Activated naive CD4-positive, alpha-beta T cell treated with Interleukin-2 at 50 U/mL for 16 hours (primary cell): ENCODE data around the gene AATF.
"Not testable (repeated sequence)": the region's sequence is repeated elsewhere in the genome, so short reads cannot be mapped to it uniquely, and the experiment has no call there.

Experiments used
- DNase-seq: peaks from one replicate; pipeline ENCODE4 v3.0.0-alpha.2; 2020

The AATF gene

DNA sequence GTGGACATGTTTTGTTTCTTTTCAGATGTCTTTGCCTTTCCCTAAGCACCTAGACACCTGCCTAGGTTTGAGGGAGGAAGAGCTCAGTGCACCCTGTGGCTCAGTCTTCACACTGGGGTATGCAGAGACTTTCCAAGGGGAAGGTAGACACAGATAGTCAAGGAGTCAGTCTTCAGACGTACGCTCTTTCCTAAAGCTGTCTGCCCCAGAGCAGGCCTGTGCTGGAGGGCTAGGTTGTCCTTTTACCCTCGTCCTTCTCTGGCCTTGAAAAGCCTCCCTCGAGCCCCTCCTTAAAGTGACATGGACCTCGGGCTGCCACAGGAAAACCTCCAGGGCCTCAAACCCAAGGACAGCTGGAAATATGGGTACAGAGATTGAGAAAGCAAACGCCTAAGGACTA lies 103.7 kb downstream of the AATF start:
- DNase-seq, result no peak

DNA sequence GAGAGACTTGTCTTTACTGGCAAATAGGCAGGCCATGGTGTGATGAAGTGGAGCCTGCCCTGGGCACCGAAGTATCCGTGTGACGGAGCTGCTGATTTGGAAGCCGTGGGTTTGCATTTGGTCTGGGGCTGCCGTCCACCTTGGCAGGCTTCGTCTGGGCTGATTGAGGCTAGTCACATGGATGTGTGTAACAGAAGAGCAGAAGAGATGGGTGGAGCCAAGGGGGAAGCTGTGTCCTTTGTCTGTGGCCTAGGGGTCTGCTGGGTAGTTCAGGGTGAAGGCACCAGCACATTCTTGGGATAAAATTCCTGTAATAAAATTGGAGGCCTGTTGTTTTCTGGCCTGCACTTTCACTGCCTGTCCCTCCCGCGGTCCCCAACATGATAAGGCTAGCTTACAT lies 106.1 kb downstream of the AATF start:
- no peak for DNase-seq

DNA sequence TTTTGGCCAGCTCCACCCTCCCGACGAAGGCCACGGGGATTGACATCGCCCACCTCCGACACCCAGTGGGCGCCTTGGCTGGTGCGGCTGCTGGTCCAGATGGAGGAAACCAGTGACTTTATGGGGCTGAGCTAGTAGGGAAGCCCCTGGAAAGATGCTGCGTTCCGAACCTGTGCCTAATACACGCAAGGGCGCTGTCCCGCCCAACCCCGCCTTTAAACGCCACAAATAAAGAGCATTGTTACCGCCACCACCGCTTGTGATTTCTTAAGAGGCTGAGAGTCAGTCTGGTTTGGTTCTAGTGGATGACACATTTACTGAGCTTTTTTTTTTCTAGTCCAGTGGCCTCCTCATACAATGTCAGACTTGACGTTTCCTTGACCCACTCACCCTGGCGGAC lies 107.9 kb downstream of the AATF start:
- DNase-seq, result no peak

DNA sequence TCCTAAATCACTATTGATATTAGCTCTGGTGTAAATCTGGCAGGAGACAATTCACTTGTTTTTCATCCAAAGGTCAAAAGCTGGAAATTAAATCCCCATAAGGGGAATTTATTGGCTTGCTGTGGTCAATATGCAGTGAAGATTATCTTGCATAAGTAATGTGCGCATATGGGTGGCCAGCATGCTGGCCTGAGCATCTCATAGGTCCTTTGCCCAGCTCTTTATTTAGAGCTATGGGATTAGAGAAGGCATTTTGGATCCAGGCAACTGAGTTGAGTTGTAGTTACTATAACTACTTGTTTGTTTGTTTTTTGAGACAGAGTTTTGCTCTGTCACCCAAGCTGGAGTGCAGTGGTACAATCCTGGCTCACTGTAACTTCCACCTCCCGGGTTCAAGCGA lies 110.7 kb downstream of the AATF start:
- no peak for DNase-seq

DNA sequence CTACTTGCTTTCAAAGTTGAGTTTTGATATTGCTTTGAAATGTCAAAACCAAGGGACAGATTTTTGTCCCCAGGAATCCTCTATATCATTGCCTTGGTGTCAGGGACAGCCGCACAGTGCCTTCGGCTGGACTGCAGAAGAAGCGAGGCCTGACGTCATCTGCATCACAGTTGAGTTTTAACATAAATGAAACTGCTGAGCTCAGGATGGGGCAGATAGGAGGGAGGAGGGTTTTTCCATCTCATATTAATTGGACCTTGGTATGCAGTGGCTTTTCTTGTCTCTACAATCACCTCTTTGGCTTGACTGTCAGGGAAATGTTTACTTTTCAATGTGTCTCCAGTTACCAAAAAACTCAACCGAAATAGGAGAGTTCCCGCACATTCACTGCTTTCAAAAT lies 111.3 kb downstream of the AATF start:
- DNase-seq, result no peak

DNA sequence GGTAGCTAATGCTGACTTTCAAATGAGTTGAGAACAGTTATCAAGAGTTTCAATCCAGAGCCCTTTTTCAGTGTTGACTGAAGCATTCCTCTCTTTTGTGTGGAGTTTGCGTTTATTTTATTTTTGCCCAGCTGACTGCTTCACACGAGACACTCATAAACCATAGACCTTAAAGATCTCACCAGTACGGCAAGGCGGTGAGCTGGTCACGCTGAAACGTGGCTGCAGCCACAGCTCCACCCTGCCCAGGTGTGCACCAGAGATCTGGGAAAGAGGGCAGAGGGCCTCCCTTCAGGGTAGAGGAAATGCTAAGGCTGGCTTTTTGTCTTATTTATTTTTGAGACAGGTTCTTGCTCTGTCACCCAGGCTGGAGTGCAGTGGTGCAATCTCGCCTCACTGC lies 112.2 kb downstream of the AATF start:
- no peak for DNase-seq

DNA sequence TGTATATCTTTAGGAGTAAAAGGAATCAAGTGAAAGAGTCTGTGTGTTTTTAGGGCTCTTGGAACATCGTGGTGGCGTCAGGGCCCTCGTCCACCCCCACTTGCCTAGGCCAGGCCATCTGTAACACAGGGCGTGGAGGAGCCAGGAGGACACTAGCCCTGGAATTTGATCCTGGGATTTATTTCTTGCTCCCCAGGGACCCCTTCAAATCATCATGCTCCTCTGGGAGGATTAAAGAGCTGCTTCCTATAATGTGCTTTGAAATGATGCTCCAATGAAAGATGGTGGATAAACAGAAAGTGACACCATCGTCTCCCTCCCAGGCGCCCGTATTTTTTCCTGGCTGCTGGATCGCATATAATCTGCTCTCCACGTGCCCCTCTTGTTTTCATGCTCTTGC lies 113.3 kb downstream of the AATF start:
- no peak for DNase-seq

DNA sequence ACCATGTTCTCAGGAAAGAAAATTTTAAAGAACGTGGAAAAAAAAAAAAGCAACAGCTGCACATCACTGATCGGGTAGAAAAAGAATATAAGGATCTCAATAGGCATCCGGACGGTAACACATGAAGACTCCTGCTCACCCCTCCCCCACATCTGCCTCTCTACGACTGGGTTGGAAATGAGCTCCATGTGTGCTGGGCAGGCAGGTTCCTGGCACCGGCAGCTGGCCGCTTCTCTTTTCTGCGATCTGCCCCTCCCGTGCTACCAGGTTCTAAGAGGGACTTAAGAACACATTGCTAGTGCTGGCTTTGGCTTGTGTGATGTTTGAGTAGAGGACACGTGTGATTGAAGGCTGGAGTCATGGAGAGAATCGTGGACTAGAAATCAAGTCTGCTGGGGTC lies 115.5 kb downstream of the AATF start:
- DNase-seq, result no peak

DNA sequence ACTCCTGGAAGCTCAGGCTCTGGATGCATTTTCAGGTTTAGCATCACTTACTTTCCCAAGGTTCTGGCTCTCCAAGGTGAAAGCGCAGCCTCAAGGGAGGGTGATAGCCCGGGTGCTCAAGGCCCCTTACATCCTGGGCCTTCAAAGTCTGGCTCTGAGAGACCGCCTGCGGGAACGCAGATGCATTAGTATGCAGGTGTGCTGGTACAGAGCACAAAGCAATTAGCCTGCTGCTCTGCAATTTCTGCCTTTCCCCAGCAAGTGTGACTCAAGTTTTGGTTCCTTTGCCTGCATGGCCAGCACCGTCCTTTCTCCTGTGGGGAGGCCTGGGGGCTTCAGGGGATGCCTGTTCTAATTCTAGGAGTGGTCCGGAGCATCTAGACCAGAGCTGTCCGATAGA lies 116.2 kb downstream of the AATF start:
- DNase-seq, result no peak

DNA sequence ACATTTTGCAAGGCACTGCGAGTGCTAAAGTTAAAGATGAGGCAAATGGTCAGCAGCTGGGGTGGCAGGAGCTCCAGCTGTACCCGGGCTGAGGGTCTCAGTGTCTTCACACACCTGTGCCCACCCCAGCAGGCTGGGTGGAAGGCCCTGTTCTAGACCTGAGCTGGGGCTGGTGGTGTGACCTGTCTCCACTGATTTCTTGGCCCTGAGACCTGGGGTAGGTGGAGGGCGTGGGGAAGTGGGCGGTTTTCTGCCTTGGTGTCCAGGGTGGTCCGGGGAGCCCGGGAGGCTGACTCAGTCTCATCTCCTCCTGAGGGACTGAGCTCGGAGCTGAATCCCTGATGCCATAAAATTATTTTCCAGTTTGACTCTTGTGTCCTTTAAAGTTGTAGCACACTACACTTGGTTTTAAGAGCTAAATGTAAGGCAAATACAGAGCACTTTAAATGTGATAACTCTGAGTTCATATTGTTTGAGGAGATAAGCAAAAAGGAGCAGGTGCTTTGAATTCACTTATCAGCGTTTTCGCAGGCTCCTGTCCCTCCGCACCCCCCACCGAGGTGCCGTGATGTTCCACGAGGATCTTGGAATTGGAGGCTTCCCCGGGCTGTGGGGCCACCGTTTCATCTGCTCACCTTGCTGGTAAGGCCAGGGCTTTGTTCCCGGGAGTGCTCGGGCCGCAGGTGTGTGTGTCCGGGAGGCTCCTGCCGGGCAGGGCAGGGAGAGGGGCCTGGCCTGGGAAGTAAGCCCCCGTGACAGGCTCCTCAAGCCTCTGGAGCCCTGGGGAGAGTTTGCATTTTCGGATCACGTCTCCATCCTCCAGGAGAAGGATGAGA lies 117.0 kb downstream of the AATF start:
- no peak for DNase-seq

DNA sequence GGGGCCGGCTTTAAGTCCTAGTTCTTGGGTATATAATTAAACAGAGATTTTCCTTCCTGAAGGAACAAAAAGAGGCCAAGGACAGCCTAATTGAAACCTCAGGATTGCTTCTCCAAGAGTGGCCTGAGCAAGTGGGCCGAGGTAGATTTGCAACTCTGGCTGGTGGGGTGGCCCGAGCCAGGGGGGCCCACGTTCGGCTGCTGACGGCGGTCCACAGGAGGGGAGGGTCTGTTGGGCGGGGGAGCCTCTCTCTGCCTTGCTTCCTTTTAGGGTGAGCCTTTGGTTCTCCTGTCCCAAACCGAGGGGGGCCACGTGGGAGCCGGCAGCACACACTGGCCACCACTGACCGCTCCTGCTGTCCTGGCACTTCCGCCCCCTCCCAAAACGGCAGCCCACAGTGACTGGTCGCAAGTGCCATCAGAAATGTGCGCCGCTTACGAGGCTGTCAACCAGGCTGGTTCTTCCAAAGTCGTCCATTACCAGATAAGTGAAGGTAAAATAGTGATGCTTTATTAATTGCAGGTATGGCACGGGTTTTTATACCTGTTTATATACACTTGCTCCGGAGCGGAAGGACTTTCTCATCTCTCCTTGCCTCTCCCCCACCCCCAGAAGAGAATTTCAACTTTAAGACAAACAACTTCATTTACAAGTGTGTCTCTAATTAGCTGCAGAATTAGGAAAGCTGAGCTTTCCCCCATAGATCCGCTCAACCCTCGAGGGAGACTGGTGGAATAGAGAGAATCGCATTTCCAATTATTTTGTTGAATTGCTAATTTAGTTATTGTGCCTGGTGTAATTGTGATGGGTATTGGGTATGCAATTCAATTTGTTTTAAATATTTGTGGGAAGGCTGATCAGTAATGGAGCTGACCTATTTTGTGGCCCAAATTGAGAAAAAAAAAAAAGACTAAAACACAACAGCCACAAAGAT lies 117.8 kb downstream of the AATF start:
- no peak for DNase-seq

DNA sequence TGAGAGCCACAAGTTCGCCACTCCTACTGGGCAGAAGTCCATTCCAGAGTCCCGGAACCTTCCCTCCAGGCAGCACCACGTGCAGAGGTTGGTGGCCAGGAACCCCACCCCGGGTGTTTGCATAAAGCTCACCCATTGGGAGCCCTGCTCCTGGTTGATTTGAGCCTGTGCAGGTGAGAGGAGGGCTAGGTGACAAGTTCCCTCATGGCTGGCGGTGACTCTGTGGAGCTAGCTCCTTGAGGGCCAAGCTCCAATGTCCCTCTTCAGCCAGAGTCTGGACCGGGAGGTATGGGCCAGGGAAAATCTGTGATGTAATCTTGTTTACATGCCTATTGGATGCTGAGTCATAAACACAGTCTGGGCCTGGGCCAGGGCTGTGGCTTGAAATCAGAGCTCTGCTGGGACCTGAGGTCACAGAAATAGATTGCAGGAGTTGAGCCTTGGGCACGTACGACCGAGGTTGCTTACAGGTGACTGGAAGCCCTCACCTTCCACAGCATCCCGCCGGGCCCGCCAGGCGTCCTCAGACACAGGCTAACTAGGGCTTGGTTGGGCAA lies 118.9 kb downstream of the AATF start:
- no peak for DNase-seq

DNA sequence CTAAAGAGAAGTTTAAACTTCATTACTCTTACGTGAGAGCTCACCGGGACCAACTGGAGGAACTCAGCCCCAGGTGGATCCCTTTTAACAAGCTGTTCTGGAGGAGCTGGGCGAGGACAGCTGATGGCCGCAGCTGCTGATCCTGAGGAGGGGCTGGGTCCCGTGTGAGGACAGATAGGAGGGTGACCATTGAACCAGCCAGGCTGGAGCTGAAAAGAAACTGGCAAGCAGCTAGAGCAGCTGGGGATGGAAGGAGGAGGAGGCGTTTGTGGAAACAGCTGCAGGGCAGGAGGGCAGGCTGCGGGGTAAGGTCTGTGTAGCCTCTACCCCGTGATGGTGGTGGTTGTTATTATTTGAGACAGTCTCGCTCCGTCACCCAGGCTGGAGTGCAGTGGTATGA lies 119.5 kb downstream of the AATF start:
- DNase-seq, result no peak

DNA sequence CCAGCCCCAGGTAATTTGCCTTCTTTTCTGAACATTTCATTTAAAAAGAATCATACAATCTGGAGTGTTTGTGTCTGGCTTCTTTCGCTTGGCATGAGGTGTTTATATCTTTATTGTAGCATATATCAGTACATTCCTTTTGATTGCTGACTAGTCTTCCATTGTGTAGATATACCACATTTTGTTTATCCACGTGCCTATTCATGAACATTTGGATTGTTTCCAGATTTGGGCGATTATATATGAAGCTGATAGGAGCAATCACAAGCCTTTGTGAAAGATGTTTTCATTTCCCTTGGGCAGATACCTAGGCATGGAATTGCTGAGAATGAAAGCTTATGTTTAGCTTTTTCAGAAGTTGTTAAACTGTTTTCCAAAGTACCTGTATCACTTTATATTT lies 120.3 kb downstream of the AATF start:
- no peak for DNase-seq

DNA sequence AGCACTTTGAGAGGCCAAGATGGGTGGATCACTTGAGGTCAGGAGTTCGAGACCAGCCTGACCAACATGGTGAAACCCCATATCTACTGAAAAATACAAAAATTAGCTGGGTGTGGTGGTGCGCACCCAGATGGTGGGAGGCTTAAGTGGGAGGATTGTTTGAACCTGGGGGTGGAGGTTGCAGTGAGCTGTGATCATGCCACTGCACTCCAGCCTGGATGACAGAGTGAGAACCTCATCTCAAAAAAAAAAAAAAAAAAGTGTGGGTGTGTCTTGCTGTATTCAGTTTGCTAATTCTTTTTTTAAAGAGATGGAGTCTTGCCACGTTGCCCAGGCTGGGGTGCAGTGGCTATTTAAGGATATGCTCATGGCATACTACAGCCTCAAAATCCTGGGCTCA lies 124.7 kb downstream of the AATF start:
- DNase-seq, result not testable (repeated sequence)

DNA sequence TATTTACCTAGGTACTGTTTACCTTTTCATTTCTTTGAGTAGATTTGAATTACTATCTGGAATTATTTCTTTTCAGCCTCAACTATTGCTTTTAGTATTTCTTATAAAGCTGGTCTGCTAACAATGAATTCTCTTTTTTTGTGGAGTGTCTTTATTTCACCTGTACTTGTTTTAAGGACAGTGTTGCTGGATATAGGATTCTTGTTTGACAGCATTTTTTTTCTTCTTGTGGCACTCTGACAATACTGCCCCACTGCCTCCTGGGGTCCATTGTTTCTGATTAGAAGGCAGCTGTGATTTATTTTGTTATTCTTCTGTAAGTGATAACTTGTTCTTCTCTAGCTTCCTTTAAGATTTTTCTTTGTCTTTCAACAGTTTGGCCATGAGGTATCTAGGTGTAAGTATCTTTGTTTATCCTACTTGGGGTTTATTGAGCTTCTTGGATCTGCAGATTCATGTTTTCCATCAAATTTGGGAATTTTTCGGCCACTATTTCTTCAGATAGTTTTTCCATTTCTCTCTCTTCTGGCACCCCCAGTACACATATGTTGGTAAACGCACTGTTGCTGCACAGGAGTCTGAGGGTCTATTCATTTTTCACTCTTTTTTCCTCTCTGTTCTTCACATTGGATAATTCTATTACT lies 130.4 kb downstream of the AATF start:
- no peak for DNase-seq

DNA sequence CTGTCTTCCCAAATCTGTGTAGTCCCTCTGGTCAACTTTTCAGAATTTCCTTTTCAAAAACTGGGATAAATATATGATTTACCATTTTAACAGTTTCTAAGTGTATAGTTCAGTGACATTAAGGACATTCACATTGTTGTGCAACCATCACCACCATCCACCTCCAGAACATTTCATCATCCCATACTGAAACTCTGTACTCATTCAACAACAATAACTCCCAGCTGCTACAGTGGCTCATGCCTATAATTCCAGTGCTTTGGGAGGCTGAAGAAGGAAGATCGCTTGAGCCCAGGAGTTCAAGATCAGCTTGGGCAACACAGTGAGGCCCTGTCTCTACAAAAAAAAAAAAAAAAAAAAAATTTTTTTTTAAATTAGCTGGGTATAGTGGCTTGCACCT lies 131.0 kb downstream of the AATF start:
- DNase-seq, result no peak

DNA sequence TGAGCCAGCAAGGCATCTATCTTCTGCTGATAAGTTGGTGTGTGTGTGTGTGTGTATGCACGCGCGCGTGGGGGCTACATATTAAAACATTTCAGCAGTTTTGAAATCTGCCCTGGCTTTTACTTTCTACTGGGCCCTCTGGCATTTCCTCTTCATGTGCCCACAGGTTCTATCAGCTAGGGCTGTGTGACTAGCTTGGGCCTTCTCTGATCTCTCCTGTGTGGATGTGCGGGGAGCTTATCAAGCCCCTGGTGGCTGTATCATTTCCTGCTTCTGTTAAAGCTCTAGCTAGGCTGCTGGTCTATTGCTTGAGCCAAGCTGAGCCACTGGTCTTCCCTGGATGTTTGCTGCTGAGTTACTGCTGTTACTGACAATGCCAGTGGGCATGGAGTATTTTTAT lies 132.5 kb downstream of the AATF start:
- no peak for DNase-seq

DNA sequence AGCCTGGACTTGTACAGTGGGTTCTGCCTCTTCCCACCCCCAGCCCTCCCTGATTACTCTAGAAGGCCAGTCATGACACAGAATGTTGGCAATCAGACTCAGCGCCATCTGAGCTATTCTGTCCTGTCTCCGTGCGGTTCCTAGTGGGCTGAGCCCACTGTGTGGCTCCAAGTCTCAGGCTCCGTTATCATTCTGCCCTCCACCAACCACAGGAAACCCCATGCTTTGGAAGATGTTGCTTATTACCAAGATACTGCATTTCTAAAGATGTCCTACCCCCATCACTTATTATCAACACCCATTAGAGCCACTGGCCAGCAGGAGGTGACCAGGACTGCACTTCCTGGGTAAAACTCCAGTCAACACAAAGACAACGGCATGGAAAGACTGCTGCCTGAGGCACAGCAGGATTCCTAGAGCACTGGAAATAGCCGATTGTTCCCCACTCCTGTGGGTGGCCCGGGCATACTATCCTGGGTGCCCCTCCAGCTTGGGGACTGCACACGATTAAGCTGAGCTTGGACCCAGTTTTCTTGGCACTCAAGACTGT lies 133.6 kb downstream of the AATF start:
- no peak for DNase-seq

DNA sequence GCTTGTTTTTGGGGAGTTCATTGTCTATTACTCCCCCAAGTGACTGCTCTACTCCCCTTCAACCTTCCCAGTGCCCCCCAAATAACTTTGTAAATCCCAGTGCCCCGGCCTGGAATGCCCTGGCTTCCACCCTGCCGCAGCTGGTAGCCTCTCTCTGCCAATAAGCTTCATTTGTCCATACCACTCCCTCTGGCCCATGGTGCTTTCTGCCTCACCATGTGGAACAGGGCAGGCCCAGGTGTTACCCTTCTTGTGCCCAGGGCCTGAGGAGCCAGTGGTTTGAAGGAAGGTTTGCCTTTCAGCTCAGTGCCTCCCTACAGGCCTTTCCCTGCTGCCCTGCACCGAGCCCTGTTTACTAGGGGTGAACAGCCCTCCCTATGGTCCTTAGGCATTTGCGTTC lies 134.2 kb downstream of the AATF start:
- no peak for DNase-seq

DNA sequence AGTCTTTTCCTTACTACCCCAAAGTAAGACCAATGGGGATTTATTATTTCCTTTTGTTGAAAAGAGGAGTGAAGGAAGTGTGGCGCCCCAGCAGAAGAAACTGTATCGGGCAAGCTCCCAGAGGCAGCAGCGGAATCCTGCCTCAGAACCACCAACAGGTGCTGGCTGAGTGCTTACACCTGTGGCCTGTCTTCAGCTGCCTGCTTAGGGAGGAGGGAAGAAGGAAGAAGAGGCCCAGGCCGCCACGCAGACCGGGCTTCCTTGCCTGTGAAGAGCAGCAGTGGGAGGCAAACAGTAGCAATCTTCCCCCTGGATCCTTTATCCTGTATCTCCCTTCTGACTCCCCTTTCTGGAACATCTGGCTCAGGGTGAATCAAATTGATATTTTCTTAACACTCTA lies 134.7 kb downstream of the AATF start:
- no peak for DNase-seq

DNA sequence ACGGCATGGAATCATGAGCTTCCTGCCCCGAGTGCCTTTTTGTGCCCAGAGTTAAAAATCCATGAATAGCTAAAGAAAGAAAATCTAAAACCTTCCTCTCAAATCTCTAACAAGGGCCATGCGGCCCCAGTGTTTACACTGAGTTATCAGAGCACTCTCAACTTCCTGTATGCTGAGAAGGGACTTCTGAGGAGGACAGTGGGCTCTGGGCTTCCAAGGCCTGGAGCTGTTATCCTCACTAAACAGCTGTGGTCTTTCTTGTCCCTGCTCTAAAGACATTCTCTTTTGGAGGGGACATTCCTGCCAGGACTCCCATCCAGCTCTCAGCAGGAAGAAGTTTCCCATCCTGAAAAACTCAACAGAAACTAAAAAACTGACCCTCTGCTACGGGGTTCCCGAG lies 135.6 kb downstream of the AATF start:
- DNase-seq, result no peak

DNA sequence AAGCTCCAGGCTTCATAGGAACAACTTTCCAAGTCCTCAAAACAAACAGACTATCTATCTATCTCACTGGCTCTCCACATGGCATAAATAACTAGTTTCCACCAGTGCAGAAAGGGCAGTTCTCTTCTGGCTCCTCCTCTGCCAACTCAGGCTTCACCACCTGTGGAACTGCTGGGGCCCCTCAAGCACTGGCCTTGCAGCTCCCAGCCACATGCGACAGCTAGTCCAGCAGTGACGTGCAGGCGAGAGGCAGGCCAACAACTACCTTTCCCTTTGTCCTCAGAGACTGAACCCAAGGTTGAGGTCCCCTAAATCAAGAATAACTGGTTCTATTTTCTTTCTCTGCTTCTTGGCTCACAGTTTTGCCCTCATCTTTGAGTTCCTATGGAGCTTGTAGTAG lies 137.6 kb downstream of the AATF start:
- DNase-seq, result no peak
